A549 treated with AZD9567 at 1 μM for 4 hours (cell line): ENCODE results near the gene GFER. TPM values are rescaled to one million over a fixed set of nuclear protein-coding genes. Genes with fewer than 3 reads are reported as not detected.

Experiments
- total RNA-seq: library from RNA; stranded (reverse); fragments of 200-300 nt; extraction: Qiagen RNA extraction; gene quantifications from 5 replicates; pipeline ENCODE4 v1.2.3, GENCODE V29; 2022; ENCODE audit not compliant: insufficient read depth

The GFER gene
- 23.1 to 43.3 TPM (median 40.1 TPM) in 5 replicates for total RNA-seq

DNA sequence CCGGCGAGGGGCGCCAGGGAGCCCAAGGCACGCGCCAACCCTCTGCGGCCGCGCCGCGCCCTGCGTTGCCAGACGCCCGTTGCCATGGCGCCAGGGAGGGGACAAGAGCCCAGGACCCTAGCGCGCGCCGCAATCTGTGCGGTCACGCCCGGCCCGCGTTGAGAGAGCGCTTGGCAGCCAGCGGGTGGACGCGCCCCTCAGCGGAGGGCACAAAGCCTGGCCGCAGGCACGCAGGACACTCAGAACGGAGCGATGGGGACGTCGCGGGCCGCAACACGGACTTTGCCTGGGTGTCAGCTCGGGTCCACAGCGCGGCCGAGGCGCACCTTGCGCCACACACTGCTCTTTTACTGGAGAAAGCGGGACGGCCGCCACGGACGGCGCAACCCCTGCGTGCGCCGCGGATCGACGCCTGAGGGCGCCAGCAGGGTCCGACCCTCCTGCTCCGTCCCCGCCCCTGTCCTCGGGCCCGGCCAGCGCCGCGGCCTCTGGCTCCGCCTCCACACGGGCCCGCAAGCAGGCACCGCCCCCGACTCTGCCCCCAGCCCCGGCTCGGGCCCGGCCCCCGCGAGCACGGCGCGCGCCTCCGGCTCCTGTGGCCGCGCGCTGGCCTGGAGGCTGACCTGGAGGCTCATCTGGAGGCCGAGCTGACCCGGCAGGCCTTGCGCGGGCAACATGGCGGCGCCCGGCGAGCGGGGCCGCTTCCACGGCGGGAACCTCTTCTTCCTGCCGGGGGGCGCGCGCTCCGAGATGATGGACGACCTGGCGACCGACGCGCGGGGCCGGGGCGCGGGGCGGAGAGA lies at the start of gene GFER:
TSS of gene GFER (plus strand) at position 650 of the 803 bp plus-strand sequence. CDS start at position 676, 26 bp downstream.

DNA sequence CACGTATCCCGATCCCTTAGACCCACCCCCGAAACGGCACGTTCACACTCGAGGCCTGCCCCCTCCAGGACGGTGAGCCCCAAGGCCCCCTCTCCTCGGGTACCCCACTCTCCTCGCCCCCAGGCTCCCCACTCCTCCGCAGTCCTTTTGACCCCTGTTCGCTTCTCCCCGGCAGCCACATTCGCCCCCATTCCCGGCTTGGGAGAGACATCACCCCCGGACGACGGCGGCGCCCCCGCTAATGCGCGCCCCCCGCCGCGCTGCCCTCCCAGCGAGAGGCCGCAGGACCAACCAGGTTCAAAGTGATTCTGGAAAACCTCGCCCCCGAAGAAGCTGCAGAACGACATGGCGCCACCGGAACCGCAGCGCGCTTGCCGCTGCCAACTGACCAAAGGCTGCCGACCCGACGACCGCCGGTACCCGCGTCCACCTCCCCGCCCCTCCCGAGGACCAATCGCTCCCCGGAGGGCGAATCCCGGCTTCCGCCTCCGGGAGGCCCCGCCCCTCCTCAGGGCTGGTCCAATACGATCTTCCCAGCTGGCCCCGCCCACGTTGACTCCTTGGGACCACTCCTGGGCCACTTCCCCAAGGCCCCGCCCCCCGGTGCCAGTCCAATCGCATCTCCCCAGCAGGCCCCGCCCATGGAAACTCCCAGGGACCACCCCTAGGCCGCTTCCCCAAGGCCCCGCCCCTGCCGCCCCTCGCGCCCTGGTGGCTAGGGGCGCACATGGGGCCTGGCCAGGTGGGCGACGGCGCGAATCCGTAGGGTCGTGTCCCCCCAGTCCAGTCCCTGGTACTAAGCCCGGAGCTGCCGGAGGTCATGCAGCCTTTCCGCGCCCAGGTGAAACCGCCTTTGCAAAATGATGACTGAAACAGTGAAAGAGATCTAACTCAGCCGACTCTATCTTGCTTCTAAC lies 40.9 kb upstream of the GFER start, which contains the start of gene MSRB1:
TSS of gene MSRB1 (minus strand) at position 390 of the 917 bp plus-strand sequence. CDS start at position 347, 43 bp downstream.

DNA sequence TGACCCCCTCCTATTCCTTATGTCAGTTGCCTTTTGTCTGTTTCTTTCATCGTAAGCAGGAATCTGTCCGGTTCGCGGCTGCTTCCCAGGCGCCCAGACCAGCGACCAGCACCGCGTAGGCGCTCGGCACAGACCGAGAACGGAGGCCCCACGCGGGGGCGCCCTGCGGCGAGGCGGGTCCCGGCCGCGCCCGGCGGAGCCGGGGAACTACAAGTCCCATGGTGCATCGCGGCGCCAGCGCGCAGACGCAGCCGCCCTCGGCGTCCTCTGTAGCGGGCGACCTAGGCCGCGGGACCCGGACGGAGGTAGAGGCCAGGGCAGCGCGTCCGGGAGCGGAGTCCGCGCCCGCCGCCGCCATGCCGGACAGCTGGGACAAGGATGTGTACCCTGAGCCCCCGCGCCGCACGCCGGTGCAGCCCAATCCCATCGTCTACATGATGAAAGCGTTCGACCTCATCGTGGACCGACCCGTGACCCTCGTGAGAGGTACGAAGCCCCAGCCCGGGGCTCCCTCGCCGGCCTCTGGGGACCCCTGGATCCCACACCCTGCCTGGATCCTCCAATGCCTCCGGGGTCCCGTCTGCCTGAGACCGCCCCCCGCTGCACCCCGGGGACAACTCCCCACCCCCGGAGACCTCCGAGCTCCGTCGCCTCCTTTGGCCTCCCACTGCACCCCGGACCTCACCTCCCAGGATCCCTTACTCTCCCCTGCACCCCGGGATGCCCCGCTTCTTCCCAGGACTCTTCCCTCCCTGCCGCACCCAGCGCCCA lies 24.5 kb upstream of the GFER start, which contains the start of gene NDUFB10:
TSS of gene NDUFB10 (plus strand) at position 270 of the 771 bp plus-strand sequence. CDS start at position 357, 87 bp downstream.

DNA sequence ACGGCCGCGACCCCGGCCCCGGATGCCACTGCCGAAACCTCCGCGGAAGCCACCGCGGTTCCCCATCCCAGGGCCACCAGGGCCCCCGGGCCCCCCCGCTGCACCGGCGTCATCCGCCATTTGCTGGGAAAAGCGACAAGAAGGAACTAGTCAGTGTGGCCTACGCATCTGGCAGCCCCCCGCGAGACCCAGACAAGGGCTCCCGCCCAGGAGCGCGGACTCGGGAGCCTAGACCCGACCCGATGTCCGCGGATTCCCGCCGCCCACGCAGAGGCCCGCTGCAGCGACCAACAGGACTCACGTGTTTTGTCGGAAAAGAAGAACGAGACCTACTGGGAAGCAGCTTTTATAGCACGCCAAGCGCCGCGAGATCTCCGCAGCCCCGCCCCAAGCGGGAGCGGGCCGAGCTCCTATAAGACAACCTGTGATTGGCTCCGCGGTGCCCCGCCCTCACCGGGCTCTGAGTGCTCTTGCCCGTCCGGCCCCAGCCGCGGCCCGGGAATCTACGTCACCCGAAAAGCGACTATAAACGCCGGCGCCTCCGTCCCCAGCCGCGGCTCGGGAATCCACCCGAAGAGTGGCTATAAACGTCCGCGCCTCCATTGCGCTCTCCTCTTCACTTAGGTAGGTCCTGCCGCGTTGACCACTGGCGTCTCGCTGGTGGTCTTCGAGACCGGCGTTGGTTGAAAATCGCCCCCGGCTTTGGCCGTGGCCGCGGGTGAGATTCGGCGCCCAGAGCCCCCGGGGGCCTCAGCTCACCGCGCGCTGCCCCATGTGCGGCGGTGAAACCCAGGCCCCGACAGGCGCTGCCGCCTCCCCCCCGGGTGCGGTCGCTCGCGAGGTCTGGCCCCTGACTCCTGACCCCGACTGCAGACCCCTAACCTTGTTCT lies 19.2 kb upstream of the GFER start, which contains the start of gene RPS2:
TSS of gene RPS2 (minus strand) at position 321 of the 890 bp plus-strand sequence. CDS start at position 120, 201 bp downstream.

DNA sequence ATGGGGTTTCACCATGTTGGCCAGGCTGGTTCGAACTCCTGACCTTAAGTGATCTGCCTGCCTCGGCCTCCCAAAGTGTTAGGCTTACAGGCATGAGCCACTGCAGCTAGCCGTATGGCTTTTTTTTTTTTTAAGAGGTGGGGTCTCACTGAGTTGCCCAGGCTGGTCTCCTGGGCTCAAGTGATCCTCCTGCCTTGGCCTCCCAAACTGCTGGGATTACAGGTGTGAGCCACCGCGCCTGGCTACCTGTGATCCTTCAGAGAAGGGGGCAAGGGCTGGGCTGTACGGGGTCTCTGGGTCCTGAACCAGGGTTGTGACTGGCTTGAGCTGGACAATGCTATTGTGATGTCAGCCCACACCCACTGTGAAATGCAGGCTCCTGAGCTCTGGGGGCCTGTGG lies 17.5 kb upstream of the GFER start, which contains the start of gene RNF151:
TSS of gene RNF151 (plus strand) at position 397 of the 400 bp plus-strand sequence. CDS start 26 bp downstream, outside the sequence.

DNA sequence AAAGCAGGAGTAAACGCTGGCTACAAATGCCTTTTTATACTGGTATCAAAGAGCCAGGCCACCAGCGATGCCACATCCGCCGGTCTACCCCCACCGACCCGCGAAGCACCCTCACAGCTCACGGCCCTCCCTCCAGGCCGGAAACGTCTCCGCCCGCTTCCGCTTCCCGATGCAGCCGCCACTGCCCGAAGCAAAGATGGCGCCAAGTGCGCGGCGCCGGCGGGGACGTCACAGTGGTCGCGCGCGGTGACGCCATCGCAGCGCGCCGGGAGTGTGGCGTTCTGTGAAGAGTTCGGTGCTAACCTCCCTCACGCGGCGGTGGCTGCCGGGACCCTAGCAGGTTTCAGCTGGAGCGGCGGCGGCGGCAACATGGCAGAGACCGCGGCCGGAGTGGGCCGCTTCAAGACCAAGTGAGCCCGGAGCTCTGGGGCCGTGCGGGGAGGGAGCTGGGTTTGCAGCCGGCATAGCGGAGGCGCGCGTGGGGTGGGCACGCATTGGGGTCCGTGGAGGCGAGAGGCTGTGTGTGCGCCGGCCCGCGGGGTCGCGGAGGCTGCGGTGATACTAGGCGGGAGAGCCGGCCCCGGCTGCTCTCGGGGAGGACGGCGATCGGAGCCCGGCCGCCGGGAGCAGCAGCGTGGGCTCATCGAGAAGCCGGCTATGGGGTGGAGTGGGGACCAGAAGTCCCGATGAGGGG lies 12.1 kb upstream of the GFER start, which contains the start of gene TBL3:
TSS of gene TBL3 (plus strand) at position 258 of the 694 bp plus-strand sequence. CDS start at position 370, 112 bp downstream.

DNA sequence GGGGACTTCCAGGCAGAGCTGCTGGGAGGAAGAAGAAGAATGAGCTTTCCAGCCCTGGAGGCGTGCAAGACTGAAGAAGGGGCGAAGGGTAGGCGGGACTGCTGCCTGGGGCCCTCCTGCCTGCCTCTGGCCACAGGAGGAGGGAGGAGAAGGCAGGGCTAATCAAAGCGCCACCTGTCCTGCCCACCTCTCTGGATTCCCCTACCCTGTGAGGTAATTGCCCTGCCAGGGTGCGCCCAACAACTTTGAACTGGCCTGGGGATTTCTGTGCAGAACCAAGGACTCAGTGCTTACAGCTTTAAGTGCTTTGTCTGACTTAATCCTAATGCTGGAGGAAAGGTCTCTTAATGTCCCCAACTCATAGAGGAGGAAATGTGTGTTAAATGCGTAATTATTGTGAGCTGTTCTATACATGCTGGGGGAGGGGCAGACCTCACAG lies 2.6 kb upstream of the GFER start, which contains the start of gene NOXO1:
TSS of gene NOXO1 (minus strand) at position 72 of the 439 bp plus-strand sequence. CDS start 290 bp downstream, outside the sequence.

GRCh38 chr16:1989209-1990100 lies 5.5 kb downstream of the GFER start, which contains the start of gene SYNGR3:
TSS of gene SYNGR3 (plus strand) at chr16:1989970. CDS start at chr16:1990103, 133 bp downstream.

DNA sequence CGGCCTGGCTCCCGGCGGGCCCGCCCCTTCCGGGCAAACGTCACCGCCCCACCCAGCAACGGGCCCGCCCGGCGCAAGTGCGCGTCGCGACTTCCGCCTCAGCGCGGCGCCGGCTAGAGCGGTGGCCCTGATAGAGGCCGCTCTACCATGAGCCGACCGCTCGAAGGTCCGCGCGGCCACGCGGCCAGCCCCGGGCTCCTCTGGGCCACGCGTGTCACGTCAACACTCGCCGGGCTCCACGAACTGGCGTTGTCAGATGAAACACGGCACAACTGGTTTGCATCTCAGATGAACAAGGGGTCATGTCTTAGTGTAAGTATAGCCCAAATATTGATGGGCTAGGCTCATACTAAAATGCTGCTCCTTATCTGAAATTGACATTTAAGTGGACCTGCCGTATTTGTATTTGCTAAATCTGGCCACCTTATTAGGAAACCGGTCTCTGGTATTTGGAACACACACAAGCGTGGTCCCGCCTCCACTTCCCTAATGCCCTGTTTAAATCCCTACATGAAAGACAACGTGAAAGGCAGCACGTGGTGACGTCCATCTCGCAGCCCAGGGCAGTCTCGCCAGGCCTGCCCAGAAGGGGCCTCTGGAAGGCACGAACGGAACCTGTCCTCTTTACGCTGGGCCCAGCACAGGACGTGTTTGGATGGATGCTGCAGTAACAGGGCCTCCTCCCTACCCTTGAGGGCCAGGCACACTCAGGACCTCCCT lies 26.0 kb downstream of the GFER start, which contains the start of gene ZNF598:
TSS of gene ZNF598 (minus strand) at position 31 of the 720 bp plus-strand sequence.

DNA sequence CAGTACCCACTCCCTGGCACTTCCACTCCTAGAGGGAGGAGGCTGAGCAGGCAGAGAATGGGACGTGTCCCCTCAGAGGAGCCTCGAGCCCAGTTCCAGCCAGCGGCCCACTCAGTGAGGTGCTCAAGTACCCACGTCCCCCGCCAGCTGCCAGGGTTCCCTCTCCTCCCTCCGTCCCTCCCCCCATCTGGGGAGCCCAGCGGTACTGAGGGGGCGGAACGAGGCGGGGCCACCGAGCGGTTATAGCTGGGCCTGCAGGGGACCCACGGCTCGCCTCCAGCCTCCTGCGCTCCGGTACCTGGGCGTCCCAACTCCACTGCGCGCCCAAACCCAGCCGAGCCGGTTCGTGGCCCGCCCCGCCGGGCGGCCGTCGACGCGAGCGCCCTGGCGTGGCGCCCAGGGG lies 35.5 kb downstream of the GFER start, which contains the start of gene NPW:
TSS of gene NPW (plus strand) at position 268 of the 403 bp plus-strand sequence.

DNA sequence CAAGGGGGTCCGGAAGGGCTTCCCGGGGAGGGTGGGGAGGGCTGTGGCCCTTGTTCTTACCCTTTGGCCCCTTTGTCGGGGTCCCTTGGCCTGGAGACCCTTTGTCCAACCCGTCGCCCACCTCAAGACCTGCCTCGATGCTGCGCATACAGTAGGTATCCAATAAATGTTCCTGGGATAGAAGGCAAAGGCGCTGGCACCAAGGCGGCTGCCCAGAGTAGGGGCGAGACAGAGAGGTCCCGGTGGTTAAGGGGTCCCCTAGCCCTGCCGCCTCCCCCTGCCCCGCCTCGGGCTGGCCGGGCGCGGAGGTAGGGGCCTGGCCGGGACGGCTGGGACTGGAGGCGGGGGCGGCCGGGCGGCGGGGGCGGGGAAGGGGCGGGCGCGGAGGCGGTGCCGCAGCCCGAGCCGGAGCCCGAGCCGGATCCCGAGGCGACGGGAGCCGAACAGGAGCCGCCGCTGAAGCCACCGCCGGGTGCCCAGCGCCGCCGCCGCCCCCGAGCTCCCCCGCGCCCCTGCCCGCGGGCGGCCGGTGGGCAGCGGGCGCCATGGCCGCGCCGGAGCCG lies 42.5 kb downstream of the GFER start, which contains the start of gene NHERF2:
TSS of gene NHERF2 (plus strand) at position 442 of the 563 bp plus-strand sequence. CDS start at position 546, 104 bp downstream.

Other genes starting within 250 kb of the GFER start
- gene NME3, start 212.7 kb upstream of the GFER start, total RNA-seq = 25.1 to 64.0 TPM (median 61.2 TPM) in 5 replicates
- 4.1 to 12.2 TPM (median 11.4 TPM) in 5 replicates for gene EME2, start 211.4 kb upstream of the GFER start, total RNA-seq
- gene MRPS34, start 211.1 kb upstream of the GFER start, total RNA-seq = 126 to 264 TPM (median 252 TPM) in 5 replicates
- 21.9 to 31.5 TPM (median 27.5 TPM) in 5 replicates for gene SPSB3, start 201.6 kb upstream of the GFER start, total RNA-seq
- 54.1 to 93.4 TPM (median 86.7 TPM) in 5 replicates for gene NUBP2, start 201.2 kb upstream of the GFER start, total RNA-seq
- gene IGFALS, start 190.5 kb upstream of the GFER start, total RNA-seq = 0.06 to 0.20 TPM (median 0.07 TPM) in 4 of 5 replicates, not detected in the other
- 64.2 to 78.9 TPM (median 76.2 TPM) in 5 replicates for gene HAGH, start 157.4 kb upstream of the GFER start, total RNA-seq
- 45.9 to 58.9 TPM (median 47.9 TPM) in 5 replicates for gene FAHD1, start 157.0 kb upstream of the GFER start, total RNA-seq
- 0.96 to 1.3 TPM (median 0.99 TPM) in 4 of 5 replicates, not detected in the other for gene MEIOB, start 112.0 kb upstream of the GFER start, total RNA-seq
- 1.8 to 1.9 TPM (median 1.9 TPM) in 4 of 5 replicates, not detected in the other for gene HS3ST6, start 65.8 kb upstream of the GFER start, total RNA-seq
- gene MSRB1, start 41.0 kb upstream of the GFER start, total RNA-seq = 25.4 to 35.1 TPM (median 34.9 TPM) in 5 replicates
- gene RPL3L, start 29.5 kb upstream of the GFER start, total RNA-seq = 0.08 to 0.15 TPM in 2 of 5 replicates, not detected in the others
- 238 to 284 TPM (median 251 TPM) in 5 replicates for gene NDUFB10, start 24.7 kb upstream of the GFER start, total RNA-seq
- gene RPS2, start 19.4 kb upstream of the GFER start, total RNA-seq = 3,446 to 5,640 TPM (median 5,518 TPM) in 5 replicates
- gene RNF151, start 17.3 kb upstream of the GFER start, total RNA-seq = 0.11 TPM in 1 of 5 replicates, not detected in the others
- gene TBL3, start 12.1 kb upstream of the GFER start, total RNA-seq = 31.4 to 44.1 TPM (median 40.6 TPM) in 5 replicates
- 0.22 to 4.7 TPM (median 0.30 TPM) in 5 replicates for gene NOXO1, start 2.7 kb upstream of the GFER start, total RNA-seq
- gene SYNGR3, start 5.8 kb downstream of the GFER start, total RNA-seq = 3.9 to 8.9 TPM (median 7.8 TPM) in 5 replicates
- 51.5 to 66.8 TPM (median 63.1 TPM) in 5 replicates for gene ZNF598, start 25.6 kb downstream of the GFER start, total RNA-seq
- 0.59 to 1.9 TPM (median 1.3 TPM) in 4 of 5 replicates, not detected in the other for gene NPW, start 35.6 kb downstream of the GFER start, total RNA-seq
- 40.0 to 57.0 TPM (median 55.2 TPM) in 5 replicates for gene NHERF2, start 42.7 kb downstream of the GFER start, total RNA-seq
- gene NTHL1, start 63.6 kb downstream of the GFER start, total RNA-seq = 24.3 to 47.2 TPM (median 44.1 TPM) in 5 replicates
- gene TSC2, start 63.8 kb downstream of the GFER start, total RNA-seq = 39.4 to 48.8 TPM (median 41.7 TPM) in 5 replicates
- gene PKD1, start 151.7 kb downstream of the GFER start, total RNA-seq = 20.8 to 62.8 TPM (median 57.0 TPM) in 5 replicates
- gene RAB26, start 164.4 kb downstream of the GFER start, total RNA-seq = 3.1 to 11.1 TPM (median 3.8 TPM) in 5 replicates
- 40.5 to 58.1 TPM (median 52.2 TPM) in 5 replicates for gene TRAF7, start 171.6 kb downstream of the GFER start, total RNA-seq
- 0.51 to 1.3 TPM (median 1.0 TPM) in 5 replicates for gene CASKIN1, start 212.4 kb downstream of the GFER start, total RNA-seq
- gene MLST8, start 221.3 kb downstream of the GFER start, total RNA-seq = 37.8 to 54.5 TPM (median 49.8 TPM) in 5 replicates
- 5.1 to 6.7 TPM (median 5.5 TPM) in 5 replicates for gene BRICD5, start 226.7 kb downstream of the GFER start, total RNA-seq
- gene PGP, start 230.6 kb downstream of the GFER start, total RNA-seq = 19.4 to 35.2 TPM (median 33.3 TPM) in 5 replicates
- 18.3 to 29.3 TPM (median 28.6 TPM) in 5 replicates for gene E4F1, start 239.4 kb downstream of the GFER start, total RNA-seq